DOHH2 (cell line): ENCODE measurements around the gene MAST2.

Experiments used
- CTCF ChIP-seq: fragments of 200-600 bp; sonication (generic); IDR thresholded peaks from one replicate; pipeline ENCODE4 v1.5.1; 2014; ENCODE audit warnings: antibody characterized with exemption, mild to moderate bottlenecking, low read depth, low read length; ENCODE audit not compliant: poor library complexity, severe bottlenecking
- EZH2phosphoT487 ChIP-seq: fragments of 200-600 bp; sonication (generic); IDR thresholded peaks from 2 replicates; pipeline ENCODE4 v1.6.1; 2017; ENCODE audit warnings: borderline replicate concordance, mild to moderate bottlenecking, antibody characterized with exemption, low read length, moderate library complexity, mixed read lengths

GRCh38 chr1:46020010-46020409, 216.6 kb downstream of the MAST2 start:
- TF ChIP-seq CTCF = no peak
- TF ChIP-seq EZH2phosphoT487 = no peak
